GM23248 (cell line): Measurements from ENCODE around the gene EIF4ENIF1. TPM values are rescaled to one million over a fixed set of nuclear protein-coding genes. Genes with fewer than 3 reads are reported as not detected.
"Not testable (repeated sequence)": the region's sequence is repeated elsewhere in the genome, so short reads cannot be mapped to it uniquely, and the experiment has no call there.

ENCODE experiments used
- DNase-seq: peaks from one replicate; pipeline ENCODE4 v3.0.0-alpha.2; 2015
- H2AFZ ChIP-seq: fragments of 200-600 bp; sonication (generic); 2 replicates; pipeline ENCODE4 v1.6.1; 2016; ENCODE audit warnings: antibody characterized with exemption
- H3F3A ChIP-seq: fragments of 200-600 bp; sonication (generic); 2 replicates; pipeline ENCODE4 v1.6.1; 2016; ENCODE audit warnings: mild to moderate bottlenecking, antibody characterized with exemption, mixed run types; ENCODE audit not compliant: insufficient read depth
- H3K27ac ChIP-seq: fragments of 200-600 bp; sonication (generic); 2 replicates; pipeline ENCODE4 v1.5.1; 2016; ENCODE audit warnings: mild to moderate bottlenecking
- H3K27me3 ChIP-seq: fragments of 200-600 bp; sonication (generic); replicated peaks from 2 replicates; pipeline ENCODE4 v1.6.1; 2016; ENCODE audit warnings: mild to moderate bottlenecking; ENCODE audit not compliant: insufficient read depth
- H3K36me3 ChIP-seq: fragments of 200-600 bp; sonication (generic); 2 replicates; pipeline ENCODE4 v1.6.1; 2016; ENCODE audit warnings: low read depth, mild to moderate bottlenecking
- H3K4me1 ChIP-seq: fragments of 200-600 bp; sonication (generic); 2 replicates; pipeline ENCODE4 v1.6.1; 2016; ENCODE audit warnings: mild to moderate bottlenecking; ENCODE audit not compliant: insufficient read depth
- H3K4me2 ChIP-seq: fragments of 200-600 bp; sonication (generic); one replicate; pipeline ENCODE4 v1.6.1; 2016; ENCODE audit warnings: mild to moderate bottlenecking; ENCODE audit not compliant: unreplicated experiment
- H3K4me3 ChIP-seq: fragments of 200-600 bp; sonication (generic); 2 replicates; pipeline ENCODE4 v1.5.1; 2016; ENCODE audit warnings: mild to moderate bottlenecking
- H3K79me2 ChIP-seq: fragments of 200-600 bp; sonication (generic); 2 replicates; pipeline ENCODE4 v1.6.1; 2016; ENCODE audit warnings: mild to moderate bottlenecking; ENCODE audit not compliant: insufficient read depth
- H3K9ac ChIP-seq: fragments of 200-600 bp; sonication (generic); 2 replicates; pipeline ENCODE4 v1.6.1; 2016; ENCODE audit warnings: mild to moderate bottlenecking
- H3K9me2 ChIP-seq: fragments of 200-600 bp; sonication (generic); 2 replicates; pipeline ENCODE4 v1.6.1; 2016; ENCODE audit warnings: mixed run types, mild to moderate bottlenecking, moderate library complexity; ENCODE audit not compliant: insufficient read depth
- H3K9me3 ChIP-seq: fragments of 200-600 bp; sonication (generic); one replicate; pipeline ENCODE4 v1.6.1; 2017; ENCODE audit warnings: low read depth
- H4K20me1 ChIP-seq: fragments of 200-600 bp; sonication (generic); 2 replicates; pipeline ENCODE4 v1.6.0; 2016; ENCODE audit not compliant: insufficient read depth
- EZH2 ChIP-seq: fragments of 200-600 bp; sonication (generic); IDR thresholded peaks from 2 replicates; pipeline ENCODE4 v1.6.1; 2018; ENCODE audit warnings: antibody characterized with exemption, mild to moderate bottlenecking; ENCODE audit not compliant: insufficient read depth, poor library complexity, severe bottlenecking
- EZH2phosphoT487 ChIP-seq: fragments of 200-600 bp; sonication (generic); IDR thresholded peaks from 2 replicates; pipeline ENCODE4 v1.6.1; 2018; ENCODE audit warnings: antibody characterized with exemption, moderate library complexity, mild to moderate bottlenecking, low read depth; ENCODE audit not compliant: insufficient read depth
- WGBS, 2 experiments: methylation state at CpG; one replicate each; pipeline ENCODE4 v1.1.6; 2015 to 2017; ENCODE audit warnings: low lambda C conversion rate in 2 of 2, low coverage in 1 of 2; ENCODE audit errors: missing lambda C conversion rate in 2 of 2; 5-methylcytosine and 5-hydroxymethylcytosine counted together
- in situ Hi-C: fragments of 300-500 bp; cut with MboI; formaldehyde crosslinking; loops from 2 replicates; pipeline ENCODE4 v1.15.0; 2020
- polyA plus RNA-seq: library from polyadenylated mRNA; unstranded; fragments of >200 nt; fragmentation: Nextera tagmentation; extraction: Ambion mirVana; gene quantifications from 2 replicates; pipeline ENCODE4 v1.2.1, GENCODE V29; 2016
- total RNA-seq: library from RNA; depleted of rRNA; stranded (reverse); fragments of >200 nt; shearing (Covaris generic); gene quantifications from 2 replicates; pipeline ENCODE4 v1.2.3, GENCODE V29; 2014

Gene EIF4ENIF1
- total and polyA plus RNA-seq, 2 experiments from 2014 or later: 6.2 to 13.9 TPM

GRCh38 chr22:31436132-31436531 is 53.5 kb downstream of the EIF4ENIF1 start:
- WGBS, 2 experiments: 65 to 69% methylated on average over 3 of the region's 3 CpGs
- no peak for TF ChIP-seq EZH2phosphoT487
- TF ChIP-seq EZH2: no peak
- Histone ChIP-seq H3K9me3 (no peaks in the 10 kb centered on the region), H3K4me2 (no peak overlapping the region), H3K36me3 (peaks cover 65% of the 10 kb centered on the region), H3F3A (peaks cover 15% of the 10 kb centered on the region), H3K27ac (no peak overlapping the region), H3K4me1 (no peaks in the 10 kb centered on the region), H3K27me3 (no peaks in the 10 kb centered on the region), H3K4me3 (no peak overlapping the region), H4K20me1 (no peaks in the 10 kb centered on the region), H3K9me2 (no peaks in the 10 kb centered on the region), H2AFZ (no peak overlapping the region), H3K9ac (no peak overlapping the region), H3K79me2 (peaks cover 11% of the 10 kb centered on the region; the same call in 1 of the 2 replicates)
- DNase-seq: no peak
- in situ Hi-C loops: no loop called here

DNA sequence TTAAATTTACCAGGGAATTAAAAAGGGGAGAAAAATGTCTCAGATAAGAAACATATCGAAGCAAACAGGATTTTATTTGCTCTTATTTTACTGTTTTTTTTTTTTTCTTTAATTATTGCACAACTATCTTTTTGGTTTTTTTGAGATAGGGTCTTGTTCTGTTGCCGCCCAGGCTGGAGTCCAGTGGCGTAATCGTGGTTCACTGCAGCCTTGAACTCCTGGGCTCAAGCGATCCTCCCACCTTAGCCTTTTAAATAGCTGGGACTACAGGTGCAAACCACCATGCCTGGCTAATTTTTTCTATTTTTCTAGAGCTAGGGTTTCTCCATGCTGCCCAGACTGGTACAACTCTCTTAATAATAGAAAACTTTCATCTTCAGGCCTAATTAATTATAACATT is 57.7 kb downstream of the EIF4ENIF1 start:
- Histone ChIP-seq H3K4me1 (no peaks in the 10 kb centered on the region), H4K20me1 (no peaks in the 10 kb centered on the region), H3K27me3 (no peaks in the 10 kb centered on the region), H3K4me3 (no peak overlapping the region), H3K9ac (no peak overlapping the region), H3K27ac (no peak overlapping the region), H3F3A (peaks cover 3% of the 10 kb centered on the region), H3K36me3 (peaks cover 46% of the 10 kb centered on the region), H3K9me3 (no peaks in the 10 kb centered on the region), H3K9me2 (no peaks in the 10 kb centered on the region), H3K79me2 (peaks cover 31% of the 10 kb centered on the region), H2AFZ (no peak overlapping the region), H3K4me2 (no peak overlapping the region)
- 97 to 100% methylated on average over 5 of the region's 5 CpGs for WGBS, 2 experiments
- in situ Hi-C loops: no loop called here
- no peak for TF ChIP-seq EZH2phosphoT487
- TF ChIP-seq EZH2: no peak
- no peak for DNase-seq

- Histone ChIP-seq H3K9ac (no peak overlapping the region), H3K27me3 (no peaks in the 10 kb centered on the region), H2AFZ (no peak overlapping the region), H3K4me2 (no peak overlapping the region), H3K36me3 (peaks cover 57% of the 10 kb centered on the region), H3K4me3 (no peak overlapping the region), H4K20me1 (no peaks in the 10 kb centered on the region), H3F3A (peaks cover 13% of the 10 kb centered on the region; the same call in 1 of the 2 replicates), H3K27ac (peak overlapping the region; percentile 26), H3K4me1 (peaks cover 5% of the 10 kb centered on the region; the same call in 1 of the 2 replicates), H3K9me3 (no peaks in the 10 kb centered on the region), H3K9me2 (no peaks in the 10 kb centered on the region), H3K79me2 (peaks cover 30% of the 10 kb centered on the region)
- in situ Hi-C loops: no loop called here
- peak; percentile 35 for DNase-seq
- 95 to 97% methylated on average over 8 to 9 of the region's 9 CpGs for WGBS, 2 experiments
- TF ChIP-seq EZH2phosphoT487: no peak
- no peak for TF ChIP-seq EZH2
These were observed 64.2 kb downstream of the EIF4ENIF1 start for GRCh38 chr22:31425331-31426050.

DNA sequence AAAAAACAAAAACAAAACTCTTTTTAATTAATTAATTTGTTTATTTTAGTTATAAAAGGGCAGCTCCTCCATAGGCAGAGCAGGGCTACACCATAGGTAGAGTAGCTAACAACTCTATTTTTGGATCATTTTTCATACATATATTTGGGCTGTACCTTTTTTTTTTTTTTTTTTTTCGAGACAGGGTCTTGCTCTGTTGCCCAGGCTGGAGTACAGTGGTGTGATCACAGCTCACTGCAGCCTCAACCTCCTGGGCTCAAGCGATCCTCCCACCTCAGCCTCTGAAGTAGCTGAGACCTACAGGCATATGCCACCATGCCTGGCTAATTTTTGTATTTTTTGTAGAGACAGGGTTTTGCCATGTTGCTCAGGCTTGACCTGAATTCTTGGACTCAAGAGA is 87.3 kb downstream of the EIF4ENIF1 start:
- Histone ChIP-seq H3K79me2 (peaks cover 79% of the 10 kb centered on the region), H3K4me1 (peaks cover 12% of the 10 kb centered on the region), H3K36me3 (peaks cover 27% of the 10 kb centered on the region)
- H4K20me1 ChIP-seq, H3K27ac ChIP-seq, in situ Hi-C loops, H3K27me3 ChIP-seq, H3K4me2 ChIP-seq, H2AFZ ChIP-seq, H3K9me3 ChIP-seq, H3F3A ChIP-seq, DNase-seq, H3K4me3 ChIP-seq, H3K9ac ChIP-seq, H3K9me2 ChIP-seq: not testable (repeated sequence)
- WGBS, 2 experiments: 74 to 91% methylated on average over 2 of the region's 2 CpGs
